COLO668 (cell line): ENCODE measurements around the gene LRRC37A3.
"Not testable (repeated sequence)": the region's sequence is repeated elsewhere in the genome, so short reads cannot be mapped to it uniquely, and the experiment has no call there.

Source experiments
- DNase-seq: peaks from one replicate; lab custom pipeline; 2025; ENCODE audit not compliant: unreplicated experiment; lab: John Stamatoyannopoulos, UW

The LRRC37A3 gene

GRCh38 chr17:64919289-64920025 is at the start of gene LRRC37A3:
Gene LRRC37A3 (minus strand): TSS chr17:64919478. CDS start chr17:64897257, 22,221 bp downstream.
- peak; percentile 93 for DNase-seq

DNA sequence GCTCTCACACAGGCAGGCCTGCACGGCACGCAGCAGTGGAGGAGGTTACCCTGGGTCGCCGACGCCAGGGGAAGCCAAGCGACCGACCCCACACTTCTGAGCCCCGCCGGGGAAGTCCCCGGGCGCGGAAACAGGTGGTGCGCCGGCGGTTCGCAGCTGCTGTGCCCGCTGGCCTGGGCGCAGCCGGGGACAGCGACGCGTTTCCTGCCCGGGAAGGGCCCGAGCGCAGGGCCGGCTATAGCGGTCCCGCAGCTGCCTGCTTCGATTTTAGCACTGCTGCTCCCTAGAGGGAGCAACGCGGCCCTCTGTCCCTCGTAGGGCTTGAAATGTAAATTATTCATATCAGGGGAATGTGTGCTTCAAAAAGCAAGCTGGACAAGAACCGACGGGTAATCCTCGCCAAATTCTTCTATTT is 46.6 kb upstream of the LRRC37A3 start:
- peak; percentile 83 for DNase-seq

DNA sequence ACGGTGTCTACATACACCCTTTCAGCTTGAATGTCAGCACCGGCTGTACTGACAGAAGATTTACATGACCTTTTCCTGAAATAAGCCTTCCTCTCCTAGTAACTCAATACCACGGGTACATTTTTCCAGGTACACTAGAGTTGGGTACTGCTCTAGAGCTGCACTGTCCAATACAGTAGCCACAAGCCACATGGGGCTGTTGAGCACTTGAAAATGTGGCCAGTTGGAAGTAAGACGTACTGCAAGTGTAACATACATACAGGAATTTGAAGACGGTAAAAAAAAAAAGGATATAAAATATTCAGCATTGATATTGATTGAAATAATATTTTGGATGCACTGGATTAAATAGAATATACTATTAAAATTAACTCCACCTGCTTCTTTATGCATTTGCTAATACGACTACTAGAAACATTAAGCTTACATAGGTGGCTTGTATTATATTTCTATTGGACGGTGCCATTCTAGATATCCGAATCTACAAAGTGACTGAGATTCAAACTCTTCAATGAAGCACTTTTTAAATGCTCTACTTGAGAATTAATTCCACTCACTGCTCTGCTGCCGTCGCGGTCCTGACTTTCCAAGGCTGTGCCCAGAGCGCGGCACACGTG is 46.1 kb upstream of the LRRC37A3 start:
- DNase-seq: peak; percentile 2

DNA sequence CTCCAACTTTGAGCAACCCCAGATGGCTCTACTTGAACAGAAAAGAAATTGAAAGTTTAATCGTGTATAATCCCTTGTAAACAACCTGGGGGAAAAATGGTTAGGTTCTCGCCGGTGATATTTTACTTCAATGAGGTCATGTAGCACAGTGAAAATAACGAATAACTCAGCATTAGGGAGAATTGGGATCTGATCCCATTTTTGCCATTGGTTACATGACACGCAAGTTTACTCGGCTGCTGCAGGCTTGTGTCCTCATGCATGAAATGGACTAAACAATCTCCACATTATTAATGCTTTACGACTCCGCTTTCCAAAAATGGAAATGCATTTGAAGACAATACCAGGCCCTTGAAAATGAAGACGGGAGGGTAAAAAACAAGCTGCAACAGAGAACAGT is 45.5 kb upstream of the LRRC37A3 start:
- DNase-seq: no peak

DNA sequence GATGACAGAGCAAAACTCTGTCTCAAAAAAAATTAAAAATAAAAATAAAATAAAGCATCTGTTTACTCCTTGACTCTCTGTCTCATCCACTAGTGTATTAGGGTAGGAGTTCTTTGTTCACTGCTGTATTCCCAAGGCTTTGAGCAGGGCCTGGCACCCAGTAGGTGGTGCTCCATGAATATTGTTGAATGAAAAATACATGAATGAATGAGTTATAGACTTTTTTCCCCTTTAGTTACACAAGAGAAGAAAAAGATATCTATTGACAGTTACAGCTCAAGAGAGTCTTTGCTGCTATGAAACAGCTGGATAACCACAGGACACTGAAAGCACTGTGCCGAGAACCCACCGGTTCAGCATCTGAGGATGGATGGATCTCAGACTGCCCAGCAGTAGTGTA is 44.5 kb upstream of the LRRC37A3 start:
- not testable (repeated sequence) for DNase-seq

DNA sequence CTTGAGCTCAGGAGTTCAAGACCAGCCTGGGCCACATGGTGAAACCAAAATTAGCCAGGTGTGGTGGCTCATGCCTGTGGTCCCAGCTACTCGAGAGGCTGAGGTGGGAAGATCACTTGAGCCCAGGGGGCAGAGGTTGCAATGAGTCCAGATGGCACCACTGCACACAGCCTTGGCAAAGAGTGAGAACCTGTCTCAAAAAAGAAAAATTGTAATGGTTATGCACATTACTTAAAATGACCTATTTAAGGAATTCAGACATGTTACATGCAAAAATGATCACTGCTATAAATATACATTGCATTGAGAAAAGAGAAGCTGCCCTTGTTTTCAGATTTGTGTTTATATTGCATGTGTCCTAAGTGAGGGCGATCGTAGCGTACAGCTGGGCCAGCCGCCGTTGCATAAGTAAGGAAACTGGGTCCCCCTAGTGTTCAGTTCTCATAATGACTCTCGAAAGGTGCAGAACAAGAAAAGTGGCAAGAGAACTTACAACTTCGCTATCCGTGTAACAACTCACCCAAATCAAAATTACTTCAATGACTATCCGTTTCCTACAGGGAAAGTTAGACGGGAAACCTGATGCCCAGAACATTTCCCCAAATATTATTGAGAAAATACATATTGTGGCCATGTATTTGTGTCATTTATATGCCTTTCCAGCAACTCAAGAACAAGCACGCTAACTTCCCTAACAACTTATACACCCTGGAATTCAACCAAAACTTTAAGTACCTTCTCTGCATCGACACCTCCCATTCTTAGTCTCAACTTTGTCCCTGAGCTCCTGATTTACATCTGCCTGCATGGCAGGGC is 42.5 kb upstream of the LRRC37A3 start:
- DNase-seq: peak; percentile 52

- DNase-seq: no peak
Observed at GRCh38 chr17:64951877-64952276, 32.6 kb upstream of the LRRC37A3 start.

DNA sequence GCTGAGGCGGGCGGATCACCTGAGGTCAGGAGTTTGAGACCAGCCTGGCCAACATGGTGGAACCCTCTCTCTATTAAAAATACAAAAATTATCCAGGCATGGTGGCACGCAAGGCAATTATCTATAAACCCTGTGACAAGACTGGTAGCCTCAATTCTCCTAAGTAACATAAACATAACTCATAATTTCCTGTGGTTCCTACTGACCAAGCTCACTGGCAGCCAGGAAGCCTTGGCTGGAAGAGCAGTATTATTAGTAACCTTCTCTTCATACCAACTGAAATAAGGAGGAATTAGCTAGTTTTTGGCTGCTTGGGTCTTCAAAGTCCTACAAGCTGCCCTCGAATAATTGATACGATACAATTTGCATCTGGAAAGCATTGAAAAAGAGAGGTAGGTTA is 31.6 kb upstream of the LRRC37A3 start:
- DNase-seq: no peak

DNA sequence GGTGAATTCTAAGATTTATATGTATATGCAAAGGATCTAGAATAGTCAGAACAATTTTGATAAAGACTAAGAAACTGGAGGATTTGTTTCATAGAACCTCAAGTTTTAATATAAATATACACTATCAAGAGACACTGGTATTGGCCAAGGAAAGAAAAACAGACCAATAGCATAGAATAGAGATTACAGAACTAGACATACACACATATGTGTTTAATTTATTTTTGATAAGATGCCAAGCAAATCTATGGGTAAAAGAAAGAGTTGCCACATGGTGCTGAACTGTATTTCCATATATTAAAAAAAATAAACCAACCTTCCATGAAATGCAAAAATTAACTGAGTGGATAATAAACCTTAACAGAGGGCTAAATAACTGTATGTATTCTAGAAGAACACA is 27.9 kb upstream of the LRRC37A3 start:
- no peak for DNase-seq

GRCh38 chr17:64941761-64942160 is 22.5 kb upstream of the LRRC37A3 start:
- no peak for DNase-seq

DNA sequence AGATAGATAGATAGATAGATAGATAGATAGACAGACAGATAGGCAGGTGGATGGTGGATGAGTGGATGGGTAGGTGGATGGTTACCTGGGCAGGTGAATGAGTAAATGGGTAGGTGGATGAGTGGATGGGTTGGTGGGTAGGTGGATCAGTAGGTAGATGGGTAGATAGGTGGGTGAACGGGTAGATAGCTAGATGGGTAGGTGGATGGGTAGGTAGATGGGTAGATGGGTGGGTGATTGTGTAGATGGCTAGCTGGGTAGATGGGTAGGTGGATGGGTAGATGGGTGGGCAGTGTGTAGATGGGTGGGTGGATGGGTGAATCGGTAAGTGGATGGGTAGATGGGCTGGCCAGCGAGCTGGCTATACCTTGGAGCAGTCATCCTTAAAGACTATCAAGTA is 21.8 kb upstream of the LRRC37A3 start:
- no peak for DNase-seq

DNA sequence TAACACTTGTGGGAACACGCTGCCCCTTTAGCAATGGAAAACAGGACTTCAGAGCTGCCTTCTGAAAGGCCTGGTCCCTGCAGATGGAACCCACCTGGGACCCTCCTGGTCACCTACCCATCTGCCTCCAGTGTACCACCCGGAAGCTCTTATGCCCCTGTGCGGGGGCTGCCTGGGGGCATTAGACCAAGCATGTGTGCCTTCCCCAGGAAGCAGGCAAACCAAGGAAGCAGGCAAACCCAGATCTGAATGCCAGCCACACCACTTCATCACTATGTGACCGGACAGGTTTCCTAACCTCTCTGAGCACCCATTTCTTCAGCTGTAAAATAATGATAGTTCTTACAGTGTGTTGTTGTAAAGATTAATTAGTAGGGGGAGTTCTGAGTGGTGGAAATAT is 20.8 kb upstream of the LRRC37A3 start:
- DNase-seq: no peak

DNA sequence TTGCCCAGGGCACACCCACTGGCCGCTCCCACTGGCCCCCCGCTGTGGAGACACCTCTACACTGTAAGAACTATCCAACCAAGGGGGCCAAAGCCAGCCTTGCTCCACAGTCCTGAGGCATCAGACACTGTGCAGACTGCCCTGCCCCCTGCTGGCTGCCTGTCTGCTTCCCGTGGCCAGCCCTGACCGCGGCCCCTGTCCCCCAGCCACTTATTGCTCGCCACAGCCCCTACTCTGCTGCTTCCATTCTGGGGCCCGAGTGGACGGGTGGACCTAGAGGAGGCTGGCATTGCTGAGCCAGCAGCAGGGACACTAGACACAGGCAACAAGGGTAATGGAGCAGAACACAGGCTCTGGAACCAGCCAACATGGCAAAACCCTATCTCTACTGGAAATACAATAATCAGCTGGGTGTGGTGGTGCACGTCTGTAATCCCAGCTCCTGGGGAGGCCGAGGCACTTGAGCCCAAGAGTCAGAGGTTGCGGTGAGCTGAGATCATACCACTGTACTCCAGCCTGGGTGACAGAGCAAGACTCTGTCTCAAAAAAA is 19.7 kb upstream of the LRRC37A3 start:
- DNase-seq: peak; percentile 9

- DNase-seq: no peak
Observed at GRCh38 chr17:64938290-64938689, 19.0 kb upstream of the LRRC37A3 start.

DNA sequence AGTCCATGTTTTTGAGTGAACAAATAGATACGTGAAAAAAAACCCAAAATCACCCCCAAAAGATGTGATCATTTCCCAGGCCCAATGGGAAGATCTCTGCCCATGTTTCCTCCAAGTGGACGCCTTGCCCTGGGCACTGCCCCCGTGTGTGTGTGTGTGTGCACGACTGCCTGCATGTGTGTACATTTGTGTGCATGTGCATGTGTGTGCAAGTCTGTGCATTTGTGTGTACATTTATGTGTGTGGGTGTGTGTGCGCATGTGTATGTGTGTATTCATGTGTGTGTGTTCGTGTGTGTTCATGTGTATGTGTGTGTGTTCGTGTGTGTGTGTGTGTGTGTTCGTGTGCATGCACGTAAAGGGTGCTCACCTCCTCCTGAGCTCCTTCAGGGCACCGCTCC is 16.8 kb upstream of the LRRC37A3 start:
- no peak for DNase-seq

DNA sequence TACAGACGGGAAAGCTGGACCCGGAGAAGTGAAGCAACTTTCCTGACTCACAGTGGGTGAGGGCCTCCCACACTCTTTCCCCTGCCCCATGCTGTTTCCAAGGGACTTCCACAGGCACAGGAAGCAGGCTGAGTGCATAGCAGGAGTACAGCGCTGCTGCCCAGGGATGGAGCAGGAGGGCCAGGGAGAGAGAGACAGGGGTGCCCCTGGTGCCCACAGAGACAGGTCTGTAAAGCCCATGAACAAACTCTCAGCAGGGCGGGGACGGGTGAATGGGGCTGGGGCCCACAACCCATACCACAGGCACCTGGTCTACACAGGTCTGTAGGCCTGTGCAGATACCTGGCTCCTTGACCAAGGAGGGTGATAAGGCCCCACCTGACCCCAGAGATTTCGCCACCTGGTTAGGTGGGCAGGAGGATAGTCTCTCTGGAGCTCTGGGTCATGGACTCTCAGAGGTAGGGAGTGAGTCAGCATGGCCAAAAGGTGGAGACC is 15.1 kb upstream of the LRRC37A3 start:
- not testable (repeated sequence) for DNase-seq

- not testable (repeated sequence) for DNase-seq
Observed at GRCh38 chr17:64932850-64933249, 13.6 kb upstream of the LRRC37A3 start.

- not testable (repeated sequence) for DNase-seq
Observed at GRCh38 chr17:64930374-64930773, 11.1 kb upstream of the LRRC37A3 start.

GRCh38 chr17:64929419-64930209 is 10.3 kb upstream of the LRRC37A3 start:
- DNase-seq: not testable (repeated sequence)

DNA sequence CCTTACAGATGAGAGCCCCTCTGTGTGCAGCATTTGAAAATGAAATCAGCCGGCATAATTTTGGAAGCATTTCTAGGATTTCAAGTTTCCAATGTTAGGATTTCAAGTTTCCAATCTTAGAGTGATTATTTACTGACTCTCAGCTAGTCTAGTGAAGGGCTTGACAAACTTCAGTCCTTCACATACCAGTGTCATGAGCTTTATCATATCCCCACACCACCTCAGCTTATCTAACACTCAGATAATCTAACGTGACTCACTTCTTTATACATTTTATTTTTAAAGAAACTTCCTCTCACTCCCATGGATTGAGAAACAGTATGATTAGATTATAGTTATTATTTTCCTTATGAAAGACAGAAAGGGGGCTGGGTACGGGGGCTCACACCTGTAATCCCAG is 9.4 kb upstream of the LRRC37A3 start:
- DNase-seq: not testable (repeated sequence)

GRCh38 chr17:64927444-64927843 is 8.2 kb upstream of the LRRC37A3 start:
- peak; percentile 50 for DNase-seq
